Caco-2 (cell line): ENCODE results near the gene LTBP2. TPM values are rescaled to one million over a fixed set of nuclear protein-coding genes. Genes with fewer than 3 reads are reported as not detected.
A peak's percentile ranks its signal among the peaks of the same experiment; 100 is the strongest.

Source experiments
- BruUV-seq: library from RNA; stranded (reverse); fragments of 400-500 nt; replicated peaks from 2 replicates; lab custom pipeline; 2021; lab: Mats Ljungman, UMichigan
- CTCF ChIA-PET: fragments of 300-600 bp; sonication (Branson Sonifier 250); formaldehyde crosslinking; loops from one replicate; lab custom pipeline; 2022; ENCODE audit warnings: antibody characterized with exemption; lab: Charles Lee
- POLR2A ChIA-PET: fragments of 300-600 bp; sonication (Branson Sonifier 250); formaldehyde crosslinking; loops from one replicate; lab custom pipeline; 2022; ENCODE audit warnings: antibody characterized with exemption; lab: Charles Lee
- DNase-seq, 2 experiments: peaks; one replicate each; pipeline versions ENCODE4 v3.0.0 to v3.0.0-alpha.2; 2020 to 2022
- H3K27me3 ChIP-seq: replicated peaks from 2 replicates; pipeline ENCODE4 v1.6.0; 2011; ENCODE audit warnings: low read length; ENCODE audit not compliant: control insufficient read depth, insufficient read depth
- H3K36me3 ChIP-seq: 2 replicates; pipeline ENCODE4 v1.5.1; 2011; ENCODE audit warnings: low read length; ENCODE audit not compliant: control insufficient read depth, insufficient read depth
- H3K4me1 ChIP-seq: fragments of 250-450 bp; sonication (Bioruptor Pico); 2 replicates; pipeline ENCODE4 v1.5.1; 2020; ENCODE audit warnings: mild to moderate bottlenecking
- H3K4me3 ChIP-seq: 2 replicates; pipeline ENCODE4 v1.5.1; 2011; ENCODE audit warnings: low read depth, mild to moderate bottlenecking, control low read depth, low read length
- H3K9me3 ChIP-seq: fragments of 250-450 bp; sonication (Bioruptor Pico); 2 replicates; pipeline ENCODE4 v1.5.1; 2020; ENCODE audit warnings: mild to moderate bottlenecking, moderate library complexity
- H3K27ac Mint-ChIP-seq: one replicate; pipeline ENCODE4 v1.8.0; 2022; ENCODE audit warnings: mixed read lengths; ENCODE audit not compliant: unreplicated experiment
- H3K27me3 Mint-ChIP-seq: one replicate; pipeline ENCODE4 v1.8.0; 2022; ENCODE audit warnings: mixed read lengths; ENCODE audit not compliant: insufficient read depth, unreplicated experiment
- H3K36me3 Mint-ChIP-seq: one replicate; pipeline ENCODE4 v1.8.0; 2022; ENCODE audit warnings: mild to moderate bottlenecking, mixed read lengths; ENCODE audit not compliant: insufficient read depth, unreplicated experiment
- H3K4me1 Mint-ChIP-seq: one replicate; pipeline ENCODE4 v1.8.0; 2022; ENCODE audit warnings: low read depth, mixed read lengths; ENCODE audit not compliant: unreplicated experiment
- H3K4me3 Mint-ChIP-seq: one replicate; pipeline ENCODE4 v1.8.0; 2022; ENCODE audit warnings: mild to moderate bottlenecking, moderate library complexity, mixed read lengths; ENCODE audit not compliant: unreplicated experiment
- H3K9me3 Mint-ChIP-seq: one replicate; pipeline ENCODE4 v1.8.0; 2022; ENCODE audit warnings: mixed read lengths; ENCODE audit not compliant: unreplicated experiment
- CTCF ChIP-seq, 2 experiments: fragments of 200-600 bp in 1 of 2; IDR thresholded peaks; 1 replicate in 1 of 2; 2 replicates in 1 of 2; pipeline versions ENCODE4 v1.5.1 to v1.8.0; 2011 to 2022; ENCODE audit warnings: antibody characterized with exemption in 1 of 2, control low read depth in 1 of 2, inconsistent platforms in 1 of 2, low read depth in 1 of 2, low read length in 1 of 2, mild to moderate bottlenecking in 1 of 2, moderate library complexity in 1 of 2; ENCODE audit not compliant: insufficient read depth in 1 of 2, severe bottlenecking in 1 of 2, unreplicated experiment in 1 of 2
- intact Hi-C: fragments of 100-400 bp; cut with micrococcal nuclease; formaldehyde crosslinking; loops from one replicate; pipeline ENCODE4 v1.10.0; 2022; ENCODE audit not compliant: unreplicated experiment
- total RNA-seq: library from RNA; stranded (reverse); gene quantifications from 2 replicates; pipeline ENCODE4 v1.2.3, GENCODE V29; 2022

Gene LTBP2
- total RNA-seq, 1 experiment from 2014 or later = 0.86 TPM

GRCh38 chr14:74601982-74602381 is 10.1 kb downstream of the LTBP2 start:
- DNase-seq = peak; percentile 60 to 70
- Histone ChIP-seq H3K9me3 (no peaks in the 10 kb centered on the region), H3K4me3 (no peak overlapping the region), H3K36me3 (no peaks in the 10 kb centered on the region), H3K4me1 (peaks cover 13% of the 10 kb centered on the region), H3K27me3 (no peaks in the 10 kb centered on the region)
- no peak overlapping the region for H3K27ac Mint-ChIP-seq
- CTCF ChIA-PET = interaction anchor here (0.7 to 1.5 kb wide), 5 partner anchors 9 to 312 kb away, joined by 3 to 12 read pairs (median 3); partner anchors contain the start of gene LTBP2
- BruUV-seq = no TSS peak
- TF ChIP-seq CTCF (IDR thresholded peaks at IDR 0.05; ENCODE audit: insufficient read depth in 1 of 2, low read depth in 1 of 2, low read length in 1 of 2, severe bottlenecking in 1 of 2, unreplicated experiment in 1 of 2) = no peak
- POLR2A ChIA-PET = interaction anchor here (1.2 kb wide), 1 partner anchor 109 kb away, joined by 6 read pairs; the partner anchor contains the start of genes ISCA2 and NPC2
- H3K4me1 Mint-ChIP-seq = peaks cover 8% of the 10 kb centered on the region
- H3K9me3 Mint-ChIP-seq = no peaks in the 10 kb centered on the region
- no peak overlapping the region for H3K4me3 Mint-ChIP-seq
- intact Hi-C loops = no loop called here
- H3K36me3 Mint-ChIP-seq = no peaks in the 10 kb centered on the region
- no peaks in the 10 kb centered on the region for H3K27me3 Mint-ChIP-seq

- peaks cover 13% of the 10 kb centered on the region for H3K4me1 ChIP-seq
- ChIA-PET POLR2A (interaction anchor here (1.0 kb wide), 1 partner anchor 9 kb away, joined by 3 read pairs; no protein-coding TSS in a partner anchor), CTCF (no interaction called here)
- H3K27me3 Mint-ChIP-seq = no peaks in the 10 kb centered on the region
- TF ChIP-seq CTCF (IDR thresholded peaks at IDR 0.05; ENCODE audit: insufficient read depth in 1 of 2, low read depth in 1 of 2, low read length in 1 of 2, severe bottlenecking in 1 of 2, unreplicated experiment in 1 of 2) = no peak
- DNase-seq = no peak
- no peak overlapping the region for H3K4me3 Mint-ChIP-seq
- H3K27me3 ChIP-seq = no peaks in the 10 kb centered on the region
- H3K4me3 ChIP-seq = no peak overlapping the region
- no peaks in the 10 kb centered on the region for H3K9me3 ChIP-seq
- H3K4me1 Mint-ChIP-seq = peaks cover 8% of the 10 kb centered on the region
- intact Hi-C loops = no loop called here
- H3K27ac Mint-ChIP-seq = no peak overlapping the region
- no peaks in the 10 kb centered on the region for H3K9me3 Mint-ChIP-seq
- no peaks in the 10 kb centered on the region for H3K36me3 ChIP-seq
- no TSS peak for BruUV-seq
- no peaks in the 10 kb centered on the region for H3K36me3 Mint-ChIP-seq
These were observed 12.1 kb downstream of the LTBP2 start for GRCh38 chr14:74599946-74600345.

GRCh38 chr14:74599321-74599761 is 12.7 kb downstream of the LTBP2 start:
- Histone ChIP-seq H3K9me3 (no peaks in the 10 kb centered on the region), H3K27me3 (no peaks in the 10 kb centered on the region), H3K4me1 (peaks cover 13% of the 10 kb centered on the region), H3K36me3 (no peaks in the 10 kb centered on the region), H3K4me3 (no peak overlapping the region)
- no TSS peak for BruUV-seq
- Mint-ChIP-seq H3K36me3 (no peaks in the 10 kb centered on the region), H3K4me3 (no peak overlapping the region), H3K27me3 (no peaks in the 10 kb centered on the region), H3K27ac (no peak overlapping the region), H3K9me3 (no peaks in the 10 kb centered on the region), H3K4me1 (peaks cover 10% of the 10 kb centered on the region)
- no peak for DNase-seq
- intact Hi-C loops = no loop called here
- TF ChIP-seq CTCF (IDR thresholded peaks at IDR 0.05; ENCODE audit: insufficient read depth in 1 of 2, low read depth in 1 of 2, low read length in 1 of 2, severe bottlenecking in 1 of 2, unreplicated experiment in 1 of 2) = no peak
- CTCF ChIA-PET = interaction anchor here (0.6 to 2.0 kb wide), 2 partner anchors 10 to 883 kb away, joined by 4 to 7 read pairs; no protein-coding TSS in a partner anchor
- POLR2A ChIA-PET = no interaction called here
